GM12878 (cell line): ENCODE measurements around the gene PRKRIP1. TPM values are rescaled to one million over a fixed set of nuclear protein-coding genes. Genes with fewer than 3 reads are reported as not detected.
A peak's percentile ranks its signal among the peaks of the same experiment; 100 is the strongest.

ENCODE experiments used
- ATAC-seq: fragments of 200-7000 bp; cut with Tn5 transposase; 3 replicates; pipeline ENCODE4 v1.9.1; 2020; ENCODE audit warnings: mild to moderate bottlenecking, moderate library complexity
- BruUV-seq: library from RNA; stranded (reverse); fragments of 400-500 nt; replicated peaks from 2 replicates; lab custom pipeline; 2021; lab: Mats Ljungman, UMichigan
- CTCF ChIA-PET: fragments of 300-600 bp; sonication (Branson Sonifier 250); formaldehyde crosslinking; extraction: SDS; loops from one replicate; lab custom pipeline; 2021; ENCODE audit warnings: inconsistent platforms; lab: Yijun Ruan, JAX
- POLR2A ChIA-PET: fragments of 350-600 bp; formaldehyde crosslinking; extraction: SDS; loops from one replicate; lab custom pipeline; 2021; ENCODE audit warnings: inconsistent platforms; lab: Charles Lee
- RAD21 ChIA-PET: fragments of 300-600 bp; sonication (Branson Sonifier 250); formaldehyde crosslinking; loops from one replicate; lab custom pipeline; 2023; ENCODE audit warnings: antibody characterized with exemption; ENCODE audit not compliant: unreplicated experiment; lab: Charles Lee
- SMC1A ChIA-PET: fragments of 300-600 bp; sonication (Branson Sonifier 250); formaldehyde crosslinking; loops from one replicate; lab custom pipeline; 2023; ENCODE audit not compliant: unreplicated experiment, uncharacterized antibody; lab: Charles Lee
- DNase-seq: peaks from one replicate; pipeline ENCODE4 v3.0.0-alpha.2; 2011; ENCODE audit warnings: low read depth, low spot score
- FAIRE-seq: peaks from 3 replicates; lab custom pipeline; 2011; peaks lifted over from hg19 to GRCh38; lab: Jason Lieb, UNC
- H2AFZ ChIP-seq: 2 replicates; pipeline ENCODE4 v1.6.0; 2011; ENCODE audit warnings: low read depth, low read length, control low read depth; ENCODE audit not compliant: control insufficient read depth
- H3K27ac ChIP-seq: 2 replicates; pipeline ENCODE4 v1.5.1; 2011; ENCODE audit warnings: control low read depth; ENCODE audit not compliant: control insufficient read depth, insufficient read depth
- H3K27me3 ChIP-seq, 2 experiments: replicated peaks in 1 of 2; 2 replicates each; pipeline versions ENCODE4 v1.6.0 to v1.6.1; 2011; ENCODE audit warnings: low read length in 1 of 2; ENCODE audit not compliant: control insufficient read depth in 2 of 2, insufficient read depth in 2 of 2
- H3K36me3 ChIP-seq, 2 experiments: 2 replicates each; pipeline ENCODE4 v1.5.1; 2011; ENCODE audit warnings: low read length in 1 of 2; ENCODE audit not compliant: control insufficient read depth in 2 of 2, insufficient read depth in 2 of 2
- H3K4me1 ChIP-seq: 2 replicates; pipeline ENCODE4 v1.6.1; 2011; ENCODE audit warnings: mild to moderate bottlenecking, low read length, moderate library complexity, mixed read lengths; ENCODE audit not compliant: control insufficient read depth, insufficient read depth
- H3K4me2 ChIP-seq: 2 replicates; pipeline ENCODE4 v1.6.0; 2011; ENCODE audit warnings: control low read depth; ENCODE audit not compliant: control insufficient read depth, insufficient read depth
- H3K4me3 ChIP-seq: fragments of 200-600 bp; sonication (generic); 2 replicates; pipeline ENCODE4 v1.5.1; 2016
- H3K79me2 ChIP-seq: 2 replicates; pipeline ENCODE4 v1.6.0; 2011; ENCODE audit warnings: low read length; ENCODE audit not compliant: control insufficient read depth, insufficient read depth
- H3K9ac ChIP-seq: 2 replicates; pipeline ENCODE4 v1.8.0; 2011; ENCODE audit warnings: low read length, control low read depth, mixed read lengths; ENCODE audit not compliant: control insufficient read depth, insufficient read depth
- H3K9me3 ChIP-seq: replicated peaks from 3 replicates; pipeline ENCODE4 v1.5.1; 2011; ENCODE audit warnings: mild to moderate bottlenecking, low read length; ENCODE audit not compliant: control insufficient read depth, insufficient read depth
- H4K20me1 ChIP-seq: 2 replicates; pipeline ENCODE4 v1.6.0; 2011; ENCODE audit not compliant: control insufficient read depth, insufficient read depth
- CTCF ChIP-seq, 3 experiments: IDR thresholded peaks in 2 of 3; conservative IDR thresholded peaks in 1 of 3; 2 replicates each; pipeline ENCODE4 v1.5.1; 2011; ENCODE audit warnings: low read depth in 3 of 3, low read length in 3 of 3, mild to moderate bottlenecking in 3 of 3, control low read depth in 2 of 3, moderate library complexity in 2 of 3, inconsistent platforms in 1 of 3, mixed read lengths in 1 of 3; ENCODE audit not compliant: control insufficient read depth in 2 of 3, insufficient read depth in 1 of 3; ENCODE audit errors: extremely low read depth in 1 of 3
- KAT2A ChIP-seq: conservative IDR thresholded peaks from 2 replicates; pipeline ENCODE4 v1.6.1; 2011; ENCODE audit warnings: low read depth, low read length; ENCODE audit not compliant: control insufficient read depth
- PAX5 ChIP-seq: IDR thresholded peaks from 2 replicates; pipeline ENCODE4 v1.6.1; 2011; ENCODE audit warnings: low read depth, low read length, borderline replicate concordance
- RFX5 ChIP-seq: IDR thresholded peaks from 2 replicates; pipeline ENCODE4 v1.6.1; 2011; ENCODE audit warnings: low read depth, low read length, improper control_type of control experiment
- whole genome bisulfite sequencing: methylation state at CpG from one replicate; pipeline ENCODE4 v1.1.6; 2016; ENCODE audit warnings: low lambda C conversion rate; ENCODE audit not compliant: insufficient replicate concordance, insufficient coverage; ENCODE audit errors: missing lambda C conversion rate; 5-methylcytosine and 5-hydroxymethylcytosine counted together
- in situ Hi-C: fragments of 300-500 bp; cut with MboI; formaldehyde crosslinking; loops from 9 replicates; pipeline ENCODE4 v1.14.3; 2018; ENCODE audit warnings: mixed read lengths
- intact Hi-C: fragments of 100-400 bp; cut with micrococcal nuclease; formaldehyde crosslinking; loops from one replicate; pipeline ENCODE4 v1.14.2; 2022; ENCODE audit not compliant: unreplicated experiment
- polyA plus RNA-seq, 11 experiments: library from polyadenylated mRNA; depleted of rRNA in 4 of 11; unstranded in 6 of 11; stranded (reverse) in 5 of 11; fragments of >200 nt; fragmentation: Nextera tagmentation in 4 of 11; fragmentation: Illumina TruSeq in 1 of 11; extraction: Ambion mirVana in 4 of 11; extraction: Trizol in 1 of 11; gene quantifications; 1 replicate in 1 of 11; 2 replicates in 10 of 11; pipeline versions ENCODE4 v1.2.1 to v1.2.3, GENCODE V29; 2011 to 2016; ENCODE audit warnings: inconsistent platforms in 2 of 11, missing spikeins in 2 of 11, low read depth in 1 of 11
- total RNA-seq, 4 experiments: library from RNA; depleted of rRNA in 3 of 4; stranded (reverse); fragments of >200 nt in 3 of 4; fragmentation: Illumina TruSeq in 1 of 4; extraction: Trizol in 1 of 4; gene quantifications; 2 replicates each; pipeline versions ENCODE4 v1.2.1 to v1.2.3, GENCODE V29; 2013 to 2021
- TF ChIP-seq, protein P1 (sequence below): fragments of 450-650 bp; IDR thresholded peaks from 2 replicates; pipeline ENCODE4 v1.6.1; 2017; ENCODE audit warnings: borderline replicate concordance

The PRKRIP1 gene
- total and polyA plus RNA-seq, 10 of the 15 experiments (the other 5 are each of a cell fraction or from before 2014, with no cell fraction given), result 17.0 to 38.4 (median 25.5) TPM

DNA sequence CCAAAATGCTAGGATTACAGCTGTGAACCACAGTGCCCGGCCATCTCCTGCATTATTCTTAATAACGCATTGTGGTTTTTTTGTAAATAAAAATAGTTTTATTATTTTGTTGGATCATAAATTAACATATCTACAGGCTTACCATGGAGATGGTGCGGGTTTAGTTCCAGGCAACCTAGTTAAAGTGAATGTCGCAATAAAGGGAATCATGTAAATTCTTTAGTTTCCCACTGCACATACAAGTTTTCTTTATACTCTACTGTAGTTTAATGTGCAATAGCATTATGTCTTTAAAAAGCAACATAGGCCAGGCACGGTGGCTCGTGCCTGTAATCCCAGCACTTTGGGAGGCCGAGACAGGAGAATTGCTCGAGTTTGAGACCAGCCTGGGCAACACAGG lies 2.4 kb downstream of the PRKRIP1 start (continued):
- TF ChIP-seq, protein P1, sequence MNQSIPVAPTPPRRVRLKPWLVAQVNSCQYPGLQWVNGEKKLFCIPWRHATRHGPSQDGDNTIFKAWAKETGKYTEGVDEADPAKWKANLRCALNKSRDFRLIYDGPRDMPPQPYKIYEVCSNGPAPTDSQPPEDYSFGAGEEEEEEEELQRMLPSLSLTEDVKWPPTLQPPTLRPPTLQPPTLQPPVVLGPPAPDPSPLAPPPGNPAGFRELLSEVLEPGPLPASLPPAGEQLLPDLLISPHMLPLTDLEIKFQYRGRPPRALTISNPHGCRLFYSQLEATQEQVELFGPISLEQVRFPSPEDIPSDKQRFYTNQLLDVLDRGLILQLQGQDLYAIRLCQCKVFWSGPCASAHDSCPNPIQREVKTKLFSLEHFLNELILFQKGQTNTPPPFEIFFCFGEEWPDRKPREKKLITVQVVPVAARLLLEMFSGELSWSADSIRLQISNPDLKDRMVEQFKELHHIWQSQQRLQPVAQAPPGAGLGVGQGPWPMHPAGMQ, result no peak
- TF ChIP-seq CTCF (IDR thresholded peaks at IDR 0.05 in 2 of 3, conservative IDR thresholded peaks at IDR 0.05 in 1 of 3; ENCODE audit: control insufficient read depth in 2 of 3, extremely low read depth in 1 of 3, insufficient read depth in 1 of 3, low read depth in 3 of 3, low read length in 3 of 3) (no peak), RFX5 (no peak)

DNA sequence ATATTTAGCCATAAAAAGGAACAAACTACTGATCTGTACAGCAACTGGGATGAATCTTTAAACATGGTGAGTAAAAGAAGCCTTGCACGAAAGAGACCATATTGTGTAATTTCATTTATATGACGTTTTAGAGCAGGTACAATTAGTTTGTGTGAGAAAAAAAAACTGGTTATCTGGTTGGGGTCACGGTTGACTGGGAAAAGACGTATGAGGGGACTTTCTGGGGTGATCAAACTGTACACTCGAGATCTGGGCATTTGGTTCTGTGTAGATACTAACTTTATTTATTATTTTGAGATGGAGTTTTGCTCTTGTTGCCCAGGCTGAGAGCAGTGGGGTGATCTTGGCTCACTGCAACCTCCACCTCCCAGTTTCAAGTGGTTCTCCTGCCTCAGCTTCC lies 4.2 kb downstream of the PRKRIP1 start:
- in situ Hi-C loops, result loop anchor here (10.0 kb wide), 1 partner anchor 54 kb away; no protein-coding TSS in a partner anchor
- Histone ChIP-seq H3K27ac (peak overlapping the region; percentile 25; the same call in 1 of the 2 replicates), H3K4me1 (peaks cover 29% of the 10 kb centered on the region), H3K79me2 (peaks cover 13% of the 10 kb centered on the region), H3K9ac (no peak overlapping the region), H2AFZ (no peak overlapping the region), H3K4me3 (no peak overlapping the region), H3K4me2 (no peak overlapping the region), H3K27me3 (no peaks in the 10 kb centered on the region), H3K9me3 (no peaks in the 10 kb centered on the region), H4K20me1 (no peaks in the 10 kb centered on the region), H3K36me3 (peaks cover 3 to 23% of the 10 kb centered on the region in 2 experiments)
- ChIA-PET SMC1A (interaction anchor here (0.7 to 2.4 kb wide), 3 partner anchors 10 to 50 kb away, joined by 3 to 6 read pairs (median 3); no protein-coding TSS in a partner anchor), CTCF (interaction anchor here (0.6 to 11.2 kb wide), 5 partner anchors 11 to 1677 kb away, joined by 3 to 94 read pairs (median 5); partner anchors contain the start of genes ALKBH4 and LRWD1), RAD21 (interaction anchor here (0.8 to 1.6 kb wide), 2 partner anchors 15 to 50 kb away, joined by 3 to 7 read pairs; no protein-coding TSS in a partner anchor), POLR2A (no interaction called here)
- TF ChIP-seq PAX5, result peak; percentile 74
- no peak for TF ChIP-seq KAT2A
- DNase-seq (no peak), FAIRE-seq (no peak), ATAC-seq (peak; percentile 2; the same call in 1 of the 3 replicates)
- BruUV-seq, result no TSS peak
- intact Hi-C loops, result no loop called here
- 50% methylated on average over 5 of the region's 5 CpGs for WGBS
